Gastroesophageal sphincter (tissue), 3 donors: ENCODE results near the gene CES4A.

Source experiments
- POLR2A ChIP-seq, 2 donors: fragments of 450-650 bp; IDR thresholded peaks; one replicate each; pipeline ENCODE4 v1.6.1; 2017; ENCODE audit warnings: antibody characterized with exemption in 2 of 2, mild to moderate bottlenecking in 2 of 2, moderate library complexity in 1 of 2
- POLR2AphosphoS5 ChIP-seq: sonication (generic); formaldehyde crosslinking; IDR thresholded peaks from one replicate; pipeline ENCODE4 v1.6.1; 2017; ENCODE audit warnings: antibody characterized with exemption
- TF ChIP-seq, protein P1 (sequence below), 4 experiments: fragments of 200-600 bp in 2 of 4; fragments of 450-650 bp in 2 of 4; sonication (generic) in 1 of 4; IDR thresholded peaks; one replicate each; pipeline ENCODE4 v1.5.1; 2017 to 2019; ENCODE audit warnings: antibody characterized with exemption in 4 of 4, mild to moderate bottlenecking in 2 of 4, moderate library complexity in 2 of 4

GRCh38 chr16:66983033-66983432 is 5.4 kb upstream of the CES4A start:
- TF ChIP-seq POLR2AphosphoS5 (no peak), POLR2A (IDR thresholded peaks at IDR 0.05) (no peak)
- TF ChIP-seq, protein P1, sequence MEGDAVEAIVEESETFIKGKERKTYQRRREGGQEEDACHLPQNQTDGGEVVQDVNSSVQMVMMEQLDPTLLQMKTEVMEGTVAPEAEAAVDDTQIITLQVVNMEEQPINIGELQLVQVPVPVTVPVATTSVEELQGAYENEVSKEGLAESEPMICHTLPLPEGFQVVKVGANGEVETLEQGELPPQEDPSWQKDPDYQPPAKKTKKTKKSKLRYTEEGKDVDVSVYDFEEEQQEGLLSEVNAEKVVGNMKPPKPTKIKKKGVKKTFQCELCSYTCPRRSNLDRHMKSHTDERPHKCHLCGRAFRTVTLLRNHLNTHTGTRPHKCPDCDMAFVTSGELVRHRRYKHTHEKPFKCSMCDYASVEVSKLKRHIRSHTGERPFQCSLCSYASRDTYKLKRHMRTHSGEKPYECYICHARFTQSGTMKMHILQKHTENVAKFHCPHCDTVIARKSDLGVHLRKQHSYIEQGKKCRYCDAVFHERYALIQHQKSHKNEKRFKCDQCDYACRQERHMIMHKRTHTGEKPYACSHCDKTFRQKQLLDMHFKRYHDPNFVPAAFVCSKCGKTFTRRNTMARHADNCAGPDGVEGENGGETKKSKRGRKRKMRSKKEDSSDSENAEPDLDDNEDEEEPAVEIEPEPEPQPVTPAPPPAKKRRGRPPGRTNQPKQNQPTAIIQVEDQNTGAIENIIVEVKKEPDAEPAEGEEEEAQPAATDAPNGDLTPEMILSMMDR (IDR thresholded peaks at IDR 0.05), result no peak
